GM19035 (cell line): ENCODE results near the gene ANKRD37.
"Not testable (repeated sequence)": the region's sequence is repeated elsewhere in the genome, so short reads cannot be mapped to it uniquely, and the experiment has no call there.

Experiments
- ATAC-seq: cut with Tn5 transposase; IDR thresholded peaks from one replicate; pipeline ENCODE4 v1.9.1; 2021; ENCODE audit not compliant: unreplicated experiment

The ANKRD37 gene

GRCh38 chr4:185396724-185397385, at the start of gene ANKRD37:
Gene ANKRD37, plus strand, starts transcription at chr4:185396841. Its CDS starts 83 bp downstream, at chr4:185396924.
- ATAC-seq = no peak

GRCh38 chr4:185346975-185347601, 49.6 kb upstream of the ANKRD37 start:
- no peak for ATAC-seq

GRCh38 chr4:185351691-185352090, 45.0 kb upstream of the ANKRD37 start:
- ATAC-seq = no peak

GRCh38 chr4:185352202-185352601, 44.4 kb upstream of the ANKRD37 start:
- no peak for ATAC-seq

GRCh38 chr4:185352741-185353140, 43.9 kb upstream of the ANKRD37 start:
- ATAC-seq = no peak

GRCh38 chr4:185357211-185357610, 39.4 kb upstream of the ANKRD37 start:
- ATAC-seq = no peak

GRCh38 chr4:185357733-185358440, 38.8 kb upstream of the ANKRD37 start:
- ATAC-seq = no peak

GRCh38 chr4:185358514-185358913, 38.1 kb upstream of the ANKRD37 start:
- no peak for ATAC-seq

GRCh38 chr4:185358959-185359358, 37.7 kb upstream of the ANKRD37 start:
- no peak for ATAC-seq

GRCh38 chr4:185359767-185360446, 36.7 kb upstream of the ANKRD37 start:
- ATAC-seq = no peak

GRCh38 chr4:185361872-185362271, 34.8 kb upstream of the ANKRD37 start:
- no peak for ATAC-seq

- not testable (repeated sequence) for ATAC-seq
Measured at GRCh38 chr4:185362570-185362969, 34.1 kb upstream of the ANKRD37 start.

GRCh38 chr4:185363251-185363650, 33.4 kb upstream of the ANKRD37 start:
- ATAC-seq = no peak

GRCh38 chr4:185364886-185365285, 31.8 kb upstream of the ANKRD37 start:
- no peak for ATAC-seq

GRCh38 chr4:185369731-185370130, 26.9 kb upstream of the ANKRD37 start:
- no peak for ATAC-seq

GRCh38 chr4:185370268-185370949, 26.2 kb upstream of the ANKRD37 start:
- no peak for ATAC-seq

GRCh38 chr4:185371702-185372101, 24.9 kb upstream of the ANKRD37 start:
- no peak for ATAC-seq

GRCh38 chr4:185374027-185374426, 22.6 kb upstream of the ANKRD37 start:
- no peak for ATAC-seq

GRCh38 chr4:185374573-185374972, 22.1 kb upstream of the ANKRD37 start:
- ATAC-seq = no peak

- ATAC-seq = no peak
Measured at GRCh38 chr4:185378264-185378663, 18.4 kb upstream of the ANKRD37 start.
